GM13977 (cell line): ENCODE results near the gene ERBB4.

Source experiments
- DNase-seq: peaks from one replicate; pipeline ENCODE4 v3.0.0; 2012; ENCODE audit warnings: low spot score
- CTCF ChIP-seq: IDR thresholded peaks from 2 replicates; pipeline ENCODE4 v1.5.1; 2012; ENCODE audit warnings: mild to moderate bottlenecking, control low read depth; ENCODE audit not compliant: insufficient read depth; ENCODE audit errors: extremely low read depth, missing control alignments
- in situ Hi-C: fragments of 300-500 bp; cut with MboI; formaldehyde crosslinking; loops from one replicate; pipeline ENCODE4 v1.12.0; 2022; ENCODE audit warnings: low sequenced_read_pairs, low pct_unique_long_range_greater_than_20kb, mixed read lengths, inconsistent platforms; ENCODE audit not compliant: unreplicated experiment

The ERBB4 gene

GRCh38 chr2:211404098-211404497 is 1134.5 kb downstream of the ERBB4 start:
- no peak for TF ChIP-seq CTCF
- DNase-seq: no peak
- in situ Hi-C loops: no loop called here

- in situ Hi-C loops: no loop called here
- no peak for TF ChIP-seq CTCF
- DNase-seq: no peak
Observed at GRCh38 chr2:211401328-211401727, 1137.3 kb downstream of the ERBB4 start.

GRCh38 chr2:211397764-211398163 is 1140.8 kb downstream of the ERBB4 start:
- in situ Hi-C loops: no loop called here
- DNase-seq: no peak
- TF ChIP-seq CTCF: no peak

- DNase-seq: no peak
- in situ Hi-C loops: no loop called here
Observed at GRCh38 chr2:211396815-211397214, 1141.8 kb downstream of the ERBB4 start.

GRCh38 chr2:211391189-211391567 is 1147.4 kb downstream of the ERBB4 start:
- DNase-seq: no peak
- TF ChIP-seq CTCF: no peak
- in situ Hi-C loops: no loop called here

More at GRCh38 chr2:211396815-211397214, 1141.8 kb downstream of the ERBB4 start:
- no peak for TF ChIP-seq CTCF

GRCh38 chr2:211390536-211391188 is 1147.9 kb downstream of the ERBB4 start:
- in situ Hi-C loops: no loop called here
- no peak for DNase-seq
- no peak for TF ChIP-seq CTCF

- no peak for TF ChIP-seq CTCF
- no peak for DNase-seq
- in situ Hi-C loops: no loop called here
Observed at GRCh38 chr2:211387734-211388133, 1150.9 kb downstream of the ERBB4 start.
